NCI-H2081 treated with DMSO at 0.1 percent for 48 hours (cell line): ENCODE data around the gene SLC2A8.

Experiments
- DNase-seq: peaks from one replicate; lab custom pipeline; 2025; lab: John Stamatoyannopoulos, UW

Gene SLC2A8

DNA sequence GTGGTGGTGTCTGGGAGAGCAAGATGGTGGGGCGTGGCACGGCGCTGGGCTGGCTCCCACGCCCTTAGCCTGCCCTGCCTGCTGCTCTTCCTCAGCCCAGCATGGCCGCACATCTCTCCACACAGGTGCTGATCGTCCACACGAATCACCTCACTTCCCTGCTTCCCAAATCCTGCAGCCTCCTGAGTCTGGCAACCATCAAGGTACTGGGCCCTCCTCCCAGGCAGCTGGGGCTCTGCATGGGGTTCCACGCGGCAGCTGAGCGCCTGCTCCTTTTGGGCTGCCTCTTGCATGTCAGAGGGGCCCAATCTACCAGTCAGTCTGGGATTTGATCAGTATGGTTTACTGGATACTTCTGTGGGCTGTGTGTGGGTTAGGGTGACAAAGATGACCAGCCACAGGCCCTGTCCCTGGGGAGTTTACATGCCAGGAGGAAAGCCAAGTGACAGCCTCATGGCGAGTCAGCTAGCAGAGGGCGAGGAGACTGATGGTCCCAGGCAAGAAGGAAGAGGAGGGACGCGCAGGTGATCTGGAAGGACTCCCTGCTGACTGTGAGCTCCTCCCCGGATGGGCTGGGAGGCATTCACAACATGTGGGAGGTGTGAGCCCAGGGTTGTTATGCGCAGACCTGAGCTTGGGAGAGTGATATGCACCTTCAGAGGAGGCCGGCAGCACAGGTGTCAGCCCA is 60.4 kb downstream of the SLC2A8 start:
- DNase-seq: no peak
